Measurements from ENCODE around the gene MTUS2. TPM values are rescaled to one million over a fixed set of nuclear protein-coding genes. Genes with fewer than 3 reads are reported as not detected.

Gene MTUS2
- total RNA-seq, 1 donor: 0.36 TPM

- H3K27me3 ChIP-seq (ENCODE audit: insufficient read depth, low read length): peaks cover 14% of the 10 kb centered on the region
- H3K79me2 ChIP-seq (ENCODE audit: insufficient read depth, low read length): no peaks in the 10 kb centered on the region
- H3K4me1 ChIP-seq (ENCODE audit: insufficient read depth, low read length): no peaks in the 10 kb centered on the region
- H3K9me3 ChIP-seq (ENCODE audit: low read depth, low read length): no peaks in the 10 kb centered on the region
- no peaks in the 10 kb centered on the region for H3K36me3 ChIP-seq (ENCODE audit: insufficient read depth, low read length)
- no peak overlapping the region for H3K4me2 ChIP-seq (ENCODE audit: insufficient read depth, low read length)
- peak; percentile 78 for DNase-seq (ENCODE audit: insufficient read length, low spot score, missing footprints)
- H3K4me3 ChIP-seq (ENCODE audit: insufficient read depth, low read length): no peak overlapping the region
- peak overlapping the region; percentile 51 for H2AFZ ChIP-seq (ENCODE audit: low read length)
- TF ChIP-seq, protein P1, sequence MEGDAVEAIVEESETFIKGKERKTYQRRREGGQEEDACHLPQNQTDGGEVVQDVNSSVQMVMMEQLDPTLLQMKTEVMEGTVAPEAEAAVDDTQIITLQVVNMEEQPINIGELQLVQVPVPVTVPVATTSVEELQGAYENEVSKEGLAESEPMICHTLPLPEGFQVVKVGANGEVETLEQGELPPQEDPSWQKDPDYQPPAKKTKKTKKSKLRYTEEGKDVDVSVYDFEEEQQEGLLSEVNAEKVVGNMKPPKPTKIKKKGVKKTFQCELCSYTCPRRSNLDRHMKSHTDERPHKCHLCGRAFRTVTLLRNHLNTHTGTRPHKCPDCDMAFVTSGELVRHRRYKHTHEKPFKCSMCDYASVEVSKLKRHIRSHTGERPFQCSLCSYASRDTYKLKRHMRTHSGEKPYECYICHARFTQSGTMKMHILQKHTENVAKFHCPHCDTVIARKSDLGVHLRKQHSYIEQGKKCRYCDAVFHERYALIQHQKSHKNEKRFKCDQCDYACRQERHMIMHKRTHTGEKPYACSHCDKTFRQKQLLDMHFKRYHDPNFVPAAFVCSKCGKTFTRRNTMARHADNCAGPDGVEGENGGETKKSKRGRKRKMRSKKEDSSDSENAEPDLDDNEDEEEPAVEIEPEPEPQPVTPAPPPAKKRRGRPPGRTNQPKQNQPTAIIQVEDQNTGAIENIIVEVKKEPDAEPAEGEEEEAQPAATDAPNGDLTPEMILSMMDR (IDR thresholded peaks at IDR 0.05; ENCODE audit: extremely low read depth, low read depth, low read length): peak; percentile 63
- no peak overlapping the region for H3K27ac ChIP-seq (ENCODE audit: low read depth, low read length)
- H4K20me1 ChIP-seq (ENCODE audit: insufficient read depth, low read length): no peaks in the 10 kb centered on the region
Measured at GRCh38 chr13:29369060-29369743, 549.1 kb downstream of the MTUS2 start.

DNA sequence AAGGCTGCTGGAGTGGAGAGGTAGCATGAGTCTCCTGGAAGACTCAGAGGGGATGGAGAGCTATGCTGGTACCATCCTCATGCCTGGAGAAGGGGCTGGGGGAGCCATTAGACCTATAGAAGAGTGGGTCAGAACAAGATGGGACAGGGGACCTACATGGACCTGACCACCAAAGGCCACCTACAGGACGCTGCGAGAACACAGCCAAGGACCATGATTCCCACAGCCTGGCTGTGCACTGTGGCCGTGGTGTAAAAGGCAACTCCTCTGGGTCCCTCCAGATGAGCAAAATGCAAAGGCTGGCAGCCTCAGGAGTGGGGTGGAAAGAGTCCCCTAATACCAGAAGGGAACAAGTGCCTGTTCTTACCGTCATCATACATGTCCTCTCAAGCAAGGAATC, 559.1 kb downstream of the MTUS2 start:
- Histone ChIP-seq H3K4me3 (ENCODE audit: insufficient read depth, low read length) (no peak overlapping the region), H3K79me2 (ENCODE audit: insufficient read depth, low read length) (no peaks in the 10 kb centered on the region), H3K9me3 (ENCODE audit: low read depth, low read length) (peaks cover 2% of the 10 kb centered on the region), H3K27ac (ENCODE audit: low read depth, low read length) (no peak overlapping the region), H3K4me1 (ENCODE audit: insufficient read depth, low read length) (no peaks in the 10 kb centered on the region), H3K4me2 (ENCODE audit: insufficient read depth, low read length) (no peak overlapping the region), H3K27me3 (ENCODE audit: insufficient read depth, low read length) (peaks cover 4% of the 10 kb centered on the region), H3K36me3 (ENCODE audit: insufficient read depth, low read length) (no peaks in the 10 kb centered on the region), H2AFZ (ENCODE audit: low read length) (no peak overlapping the region), H4K20me1 (ENCODE audit: insufficient read depth, low read length) (no peaks in the 10 kb centered on the region)
- TF ChIP-seq, protein P1 (IDR thresholded peaks at IDR 0.05; ENCODE audit: extremely low read depth, low read depth, low read length): no peak
- no peak for DNase-seq (ENCODE audit: insufficient read length, low spot score, missing footprints)

DNA sequence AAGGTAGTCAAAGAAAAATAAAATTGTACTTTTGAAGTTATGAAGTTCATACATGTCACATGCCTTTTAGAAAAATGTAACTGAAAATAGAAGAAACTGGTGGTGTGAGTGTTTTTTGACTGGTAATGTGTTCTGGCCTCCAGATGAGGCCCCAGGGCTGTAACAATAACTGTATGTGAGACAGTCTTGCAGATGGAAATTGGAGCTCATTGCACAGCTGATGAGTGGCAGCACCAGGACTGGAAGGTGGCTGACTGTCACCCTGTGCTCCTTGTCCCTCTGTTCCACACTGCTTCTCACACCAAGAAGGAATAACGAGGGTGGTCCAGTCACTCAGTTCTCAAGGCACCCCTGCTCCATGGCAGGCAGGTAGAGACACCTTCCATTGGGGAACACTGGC, 559.7 kb downstream of the MTUS2 start:
- H3K4me3 ChIP-seq (ENCODE audit: insufficient read depth, low read length): no peak overlapping the region
- no peak overlapping the region for H3K27ac ChIP-seq (ENCODE audit: low read depth, low read length)
- no peak for DNase-seq (ENCODE audit: insufficient read length, low spot score, missing footprints)
- H3K4me2 ChIP-seq (ENCODE audit: insufficient read depth, low read length): no peak overlapping the region
- H3K79me2 ChIP-seq (ENCODE audit: insufficient read depth, low read length): no peaks in the 10 kb centered on the region
- TF ChIP-seq, protein P1 (IDR thresholded peaks at IDR 0.05; ENCODE audit: extremely low read depth, low read depth, low read length): no peak
- H3K4me1 ChIP-seq (ENCODE audit: insufficient read depth, low read length): no peaks in the 10 kb centered on the region
- peaks cover 4% of the 10 kb centered on the region for H3K27me3 ChIP-seq (ENCODE audit: insufficient read depth, low read length)
- H3K36me3 ChIP-seq (ENCODE audit: insufficient read depth, low read length): no peaks in the 10 kb centered on the region
- no peaks in the 10 kb centered on the region for H4K20me1 ChIP-seq (ENCODE audit: insufficient read depth, low read length)
- peaks cover 2% of the 10 kb centered on the region for H3K9me3 ChIP-seq (ENCODE audit: low read depth, low read length)
- no peak overlapping the region for H2AFZ ChIP-seq (ENCODE audit: low read length)

DNA sequence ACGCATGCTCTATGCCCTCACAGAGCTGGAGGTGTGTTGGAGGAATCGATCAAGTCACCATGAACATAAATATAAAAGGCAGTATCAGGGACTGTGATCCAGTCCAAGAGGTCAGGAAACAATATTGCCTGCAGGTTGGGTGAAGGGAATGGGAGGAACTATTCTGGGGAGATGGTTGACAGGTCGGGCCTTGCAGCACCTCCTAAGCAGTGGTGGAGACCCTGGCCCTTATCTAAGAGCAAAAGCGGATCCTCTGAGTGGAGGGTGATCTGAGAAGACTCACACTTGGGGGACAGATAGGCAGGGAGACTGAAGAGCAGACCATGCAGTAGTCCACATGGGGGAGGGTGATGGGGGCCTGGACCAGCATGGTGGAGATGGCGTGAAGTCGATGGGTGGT, 561.9 kb downstream of the MTUS2 start:
- Histone ChIP-seq H3K9me3 (ENCODE audit: low read depth, low read length) (peaks cover 2% of the 10 kb centered on the region), H3K27ac (ENCODE audit: low read depth, low read length) (no peak overlapping the region), H3K4me3 (ENCODE audit: insufficient read depth, low read length) (no peak overlapping the region), H3K27me3 (ENCODE audit: insufficient read depth, low read length) (no peaks in the 10 kb centered on the region), H3K79me2 (ENCODE audit: insufficient read depth, low read length) (no peaks in the 10 kb centered on the region), H3K36me3 (ENCODE audit: insufficient read depth, low read length) (no peaks in the 10 kb centered on the region), H3K4me1 (ENCODE audit: insufficient read depth, low read length) (no peaks in the 10 kb centered on the region), H2AFZ (ENCODE audit: low read length) (no peak overlapping the region), H3K4me2 (ENCODE audit: insufficient read depth, low read length) (no peak overlapping the region), H4K20me1 (ENCODE audit: insufficient read depth, low read length) (no peaks in the 10 kb centered on the region)
- no peak for DNase-seq (ENCODE audit: insufficient read length, low spot score, missing footprints)
- TF ChIP-seq, protein P1 (IDR thresholded peaks at IDR 0.05; ENCODE audit: extremely low read depth, low read depth, low read length): no peak

Measured in osteoblast (primary cell).